H1 (cell line): ENCODE measurements around the gene SLC35F3. TPM values are rescaled to one million over a fixed set of nuclear protein-coding genes. Genes with fewer than 3 reads are reported as not detected.

Experiments used
- CBX8 ChIP-seq: fragments of 300-800, 300-1000 bp; sonication (generic); IDR thresholded peaks from 2 replicates; pipeline ENCODE4 v1.7.1; 2016; ENCODE audit warnings: low read depth, low read length, borderline replicate concordance
- MAFK ChIP-seq: IDR thresholded peaks from 2 replicates; pipeline ENCODE4 v1.6.1; 2012; ENCODE audit warnings: low read depth, mild to moderate bottlenecking, improper control_type of control experiment, low read length
- POLR2AphosphoS5 ChIP-seq: IDR thresholded peaks from 2 replicates; pipeline ENCODE4 v1.6.1; 2011; ENCODE audit warnings: low read depth, low read length
- SP1 ChIP-seq: IDR thresholded peaks from 2 replicates; pipeline ENCODE4 v1.6.1; 2011; ENCODE audit warnings: low read depth, low read length
- polyA plus RNA-seq, 7 experiments: library from polyadenylated mRNA; depleted of rRNA in 3 of 7; stranded (reverse) in 5 of 7; unstranded in 2 of 7; fragments of >200 nt in 5 of 7; fragments of 200-250 nt in 2 of 7; gene quantifications; 1 replicate in 5 of 7; 2 replicates in 1 of 7; 4 replicates in 1 of 7; pipeline versions ENCODE4 v1.2.1 to v1.2.3, GENCODE V29; 2011 to 2013; ENCODE audit warnings: missing spikeins in 2 of 7, mixed read lengths in 2 of 7
- total RNA-seq: library from RNA; stranded (reverse); fragmentation: NEBNext Ultra II Directional; extraction: Animal tissue kit (Norgen Biotek cat#: 25700); gene quantifications from 2 replicates; pipeline ENCODE4 v1.2.1, GENCODE V29; 2021
- TF ChIP-seq, protein P1 (sequence below), 3 experiments: IDR thresholded peaks; 1 replicate in 2 of 3; 2 replicates in 1 of 3; pipeline versions ENCODE4 v1.5.1 to v1.6.1; 2011; ENCODE audit warnings: low read length in 3 of 3, mild to moderate bottlenecking in 3 of 3, inconsistent platforms in 2 of 3, low read depth in 1 of 3, moderate library complexity in 1 of 3; ENCODE audit not compliant: insufficient read depth in 1 of 3; ENCODE audit errors: control extremely low read depth in 1 of 3

The SLC35F3 gene
- total and polyA plus RNA-seq, 2 of the 8 experiments (the other 6 are each of a cell fraction or from before 2014, with no cell fraction given) = 0.78 to 1.2 TPM

DNA sequence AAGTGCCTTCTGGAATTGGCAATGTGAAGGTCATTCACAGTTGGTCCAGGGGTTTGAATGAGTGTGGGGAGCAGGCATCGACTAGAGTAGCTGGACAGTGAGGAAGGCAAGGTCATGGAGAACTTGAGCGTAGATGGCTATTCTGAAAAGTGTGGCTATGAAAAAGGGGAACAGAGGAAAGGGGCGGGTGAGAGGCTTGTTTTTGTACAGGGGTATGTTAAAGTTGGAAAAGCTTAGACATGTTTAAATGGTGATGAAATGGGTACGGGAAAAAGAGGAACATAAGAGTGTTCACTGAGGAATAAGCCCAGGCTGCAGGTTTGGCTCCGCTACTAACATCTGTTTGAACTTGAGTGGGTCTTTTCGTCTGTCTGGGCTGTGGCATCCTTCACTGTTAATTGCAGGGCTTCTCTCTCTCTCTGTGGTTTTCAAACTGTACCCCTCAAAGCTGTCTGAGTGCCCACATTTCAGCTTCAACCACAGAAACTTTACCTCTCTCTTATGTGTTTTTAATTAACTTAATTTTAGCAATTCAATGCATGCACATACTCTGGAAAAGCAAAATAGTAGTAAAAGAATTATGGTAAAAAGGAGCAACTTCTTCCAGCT is 398.0 kb downstream of the SLC35F3 start (continued):
- TF ChIP-seq, protein P1, sequence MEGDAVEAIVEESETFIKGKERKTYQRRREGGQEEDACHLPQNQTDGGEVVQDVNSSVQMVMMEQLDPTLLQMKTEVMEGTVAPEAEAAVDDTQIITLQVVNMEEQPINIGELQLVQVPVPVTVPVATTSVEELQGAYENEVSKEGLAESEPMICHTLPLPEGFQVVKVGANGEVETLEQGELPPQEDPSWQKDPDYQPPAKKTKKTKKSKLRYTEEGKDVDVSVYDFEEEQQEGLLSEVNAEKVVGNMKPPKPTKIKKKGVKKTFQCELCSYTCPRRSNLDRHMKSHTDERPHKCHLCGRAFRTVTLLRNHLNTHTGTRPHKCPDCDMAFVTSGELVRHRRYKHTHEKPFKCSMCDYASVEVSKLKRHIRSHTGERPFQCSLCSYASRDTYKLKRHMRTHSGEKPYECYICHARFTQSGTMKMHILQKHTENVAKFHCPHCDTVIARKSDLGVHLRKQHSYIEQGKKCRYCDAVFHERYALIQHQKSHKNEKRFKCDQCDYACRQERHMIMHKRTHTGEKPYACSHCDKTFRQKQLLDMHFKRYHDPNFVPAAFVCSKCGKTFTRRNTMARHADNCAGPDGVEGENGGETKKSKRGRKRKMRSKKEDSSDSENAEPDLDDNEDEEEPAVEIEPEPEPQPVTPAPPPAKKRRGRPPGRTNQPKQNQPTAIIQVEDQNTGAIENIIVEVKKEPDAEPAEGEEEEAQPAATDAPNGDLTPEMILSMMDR (IDR thresholded peaks at IDR 0.05; ENCODE audit: control extremely low read depth in 1 of 3, insufficient read depth in 1 of 3, low read depth in 1 of 3, low read length in 3 of 3) = no peak
- TF ChIP-seq CBX8 (no peak), MAFK (no peak), POLR2AphosphoS5 (no peak), SP1 (no peak)
